A549 (cell line): ENCODE data around the gene CPA5.

ENCODE experiments used
- CHD2 ChIP-seq: fragments of 150-350 bp; IDR thresholded peaks from 2 replicates; pipeline ENCODE4 v1.6.1; 2014; ENCODE audit warnings: low read length; ENCODE audit not compliant: partially characterized antibody
- CTCF ChIP-seq: fragments of >200 bp; sonication (Bioruptor Twin); formaldehyde crosslinking; IDR thresholded peaks from 3 replicates; pipeline ENCODE4 v1.5.1; 2016
- ELK1 ChIP-seq: fragments of 150-350 bp; IDR thresholded peaks from 2 replicates; pipeline ENCODE4 v1.6.1; 2014; ENCODE audit warnings: low read depth, mild to moderate bottlenecking, low read length
- MYC ChIP-seq: IDR thresholded peaks from 2 replicates; pipeline ENCODE4 v1.6.1; 2012; ENCODE audit warnings: mild to moderate bottlenecking, inconsistent platforms, low read length, improper control_type of control experiment, borderline replicate concordance
- NPAS2 ChIP-seq: fragments of 250-450 bp; sonication (Bioruptor Pico); IDR thresholded peaks from 2 replicates; pipeline ENCODE4 v1.8.0; 2022; ENCODE audit warnings: mild to moderate bottlenecking, moderate library complexity, borderline replicate concordance
- NR3C1 ChIP-seq: fragments of >200 bp; sonication (Bioruptor Twin); formaldehyde crosslinking; IDR thresholded peaks from 3 replicates; pipeline ENCODE4 v1.6.1; 2017
- POLR2A ChIP-seq: IDR thresholded peaks from 2 replicates; pipeline ENCODE4 v1.6.1; 2012; ENCODE audit warnings: mild to moderate bottlenecking, low read length
- RFX5 ChIP-seq: fragments of 450-650 bp; IDR thresholded peaks from 2 replicates; pipeline ENCODE4 v1.7.1; 2014; ENCODE audit warnings: antibody characterized with exemption, mild to moderate bottlenecking, moderate library complexity
- SMC3 ChIP-seq: fragments of >200 bp; sonication (Bioruptor Twin); formaldehyde crosslinking; IDR thresholded peaks from 3 replicates; pipeline ENCODE4 v1.6.1; 2018; ENCODE audit warnings: inconsistent platforms
- SREBF2 ChIP-seq: fragments of 450-650 bp; IDR thresholded peaks from 2 replicates; pipeline ENCODE4 v1.6.1; 2014; ENCODE audit warnings: mild to moderate bottlenecking, moderate library complexity
- TF ChIP-seq, protein P1 (sequence below): fragments of 200-600 bp; sonication (generic); IDR thresholded peaks from 2 replicates; pipeline ENCODE4 v1.6.1; 2016; ENCODE audit warnings: antibody characterized with exemption, mild to moderate bottlenecking, moderate library complexity

- TF ChIP-seq MYC (no peak), SREBF2 (no peak), POLR2A (no peak), ELK1 (no peak), CTCF (no peak), SMC3 (no peak), RFX5 (no peak), NR3C1 (no peak), NPAS2 (no peak), CHD2 (no peak)
- TF ChIP-seq, protein P1, sequence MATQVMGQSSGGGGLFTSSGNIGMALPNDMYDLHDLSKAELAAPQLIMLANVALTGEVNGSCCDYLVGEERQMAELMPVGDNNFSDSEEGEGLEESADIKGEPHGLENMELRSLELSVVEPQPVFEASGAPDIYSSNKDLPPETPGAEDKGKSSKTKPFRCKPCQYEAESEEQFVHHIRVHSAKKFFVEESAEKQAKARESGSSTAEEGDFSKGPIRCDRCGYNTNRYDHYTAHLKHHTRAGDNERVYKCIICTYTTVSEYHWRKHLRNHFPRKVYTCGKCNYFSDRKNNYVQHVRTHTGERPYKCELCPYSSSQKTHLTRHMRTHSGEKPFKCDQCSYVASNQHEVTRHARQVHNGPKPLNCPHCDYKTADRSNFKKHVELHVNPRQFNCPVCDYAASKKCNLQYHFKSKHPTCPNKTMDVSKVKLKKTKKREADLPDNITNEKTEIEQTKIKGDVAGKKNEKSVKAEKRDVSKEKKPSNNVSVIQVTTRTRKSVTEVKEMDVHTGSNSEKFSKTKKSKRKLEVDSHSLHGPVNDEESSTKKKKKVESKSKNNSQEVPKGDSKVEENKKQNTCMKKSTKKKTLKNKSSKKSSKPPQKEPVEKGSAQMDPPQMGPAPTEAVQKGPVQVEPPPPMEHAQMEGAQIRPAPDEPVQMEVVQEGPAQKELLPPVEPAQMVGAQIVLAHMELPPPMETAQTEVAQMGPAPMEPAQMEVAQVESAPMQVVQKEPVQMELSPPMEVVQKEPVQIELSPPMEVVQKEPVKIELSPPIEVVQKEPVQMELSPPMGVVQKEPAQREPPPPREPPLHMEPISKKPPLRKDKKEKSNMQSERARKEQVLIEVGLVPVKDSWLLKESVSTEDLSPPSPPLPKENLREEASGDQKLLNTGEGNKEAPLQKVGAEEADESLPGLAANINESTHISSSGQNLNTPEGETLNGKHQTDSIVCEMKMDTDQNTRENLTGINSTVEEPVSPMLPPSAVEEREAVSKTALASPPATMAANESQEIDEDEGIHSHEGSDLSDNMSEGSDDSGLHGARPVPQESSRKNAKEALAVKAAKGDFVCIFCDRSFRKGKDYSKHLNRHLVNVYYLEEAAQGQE: no peak
Measured at GRCh38 chr7:130387628-130388403, 43.2 kb downstream of the CPA5 start.
